GM18951 (cell line): ENCODE measurements around the gene AP3B1.

Experiments
- POLR2A ChIP-seq: IDR thresholded peaks from 4 replicates; pipeline ENCODE4 v1.6.1; 2011; ENCODE audit warnings: mild to moderate bottlenecking; ENCODE audit not compliant: insufficient read length, insufficient read depth; ENCODE audit errors: extremely low read depth
- in situ Hi-C: fragments of 300-500 bp; cut with MboI; formaldehyde crosslinking; loops from one replicate; pipeline ENCODE4 v1.12.0; 2022; ENCODE audit warnings: low sequenced_read_pairs, mixed read lengths, inconsistent platforms; ENCODE audit not compliant: unreplicated experiment

The AP3B1 gene

GRCh38 chr5:78251663-78252284 is 42.7 kb downstream of the AP3B1 start:
- TF ChIP-seq POLR2A: no peak
- in situ Hi-C loops: no loop called here

GRCh38 chr5:78245136-78245535 is 49.4 kb downstream of the AP3B1 start:
- no peak for TF ChIP-seq POLR2A
- in situ Hi-C loops: no loop called here

GRCh38 chr5:78243639-78244038 is 50.9 kb downstream of the AP3B1 start:
- in situ Hi-C loops: no loop called here
- TF ChIP-seq POLR2A: no peak

GRCh38 chr5:78243091-78243490 is 51.4 kb downstream of the AP3B1 start:
- no peak for TF ChIP-seq POLR2A
- in situ Hi-C loops: no loop called here

GRCh38 chr5:78242001-78242400 is 52.5 kb downstream of the AP3B1 start:
- TF ChIP-seq POLR2A: no peak

GRCh38 chr5:78237911-78238310 is 56.6 kb downstream of the AP3B1 start:
- in situ Hi-C loops: no loop called here
- no peak for TF ChIP-seq POLR2A

More at GRCh38 chr5:78242001-78242400, 52.5 kb downstream of the AP3B1 start:
- in situ Hi-C loops: no loop called here

- in situ Hi-C loops: no loop called here
- TF ChIP-seq POLR2A: no peak
Observed at GRCh38 chr5:78236046-78236445, 58.5 kb downstream of the AP3B1 start.

GRCh38 chr5:78235289-78235688 is 59.2 kb downstream of the AP3B1 start:
- TF ChIP-seq POLR2A: no peak
- in situ Hi-C loops: no loop called here

- no peak for TF ChIP-seq POLR2A
- in situ Hi-C loops: no loop called here
Observed at GRCh38 chr5:78234804-78235203, 59.7 kb downstream of the AP3B1 start.

- in situ Hi-C loops: no loop called here
- no peak for TF ChIP-seq POLR2A
Observed at GRCh38 chr5:78232163-78232562, 62.3 kb downstream of the AP3B1 start.

GRCh38 chr5:78224358-78224757 is 70.1 kb downstream of the AP3B1 start:
- in situ Hi-C loops: no loop called here
- no peak for TF ChIP-seq POLR2A

GRCh38 chr5:78221964-78222451 is 72.5 kb downstream of the AP3B1 start:
- in situ Hi-C loops: no loop called here

GRCh38 chr5:78221467-78221866 is 73.0 kb downstream of the AP3B1 start:
- TF ChIP-seq POLR2A: no peak
- in situ Hi-C loops: no loop called here

More at GRCh38 chr5:78221964-78222451, 72.5 kb downstream of the AP3B1 start:
- no peak for TF ChIP-seq POLR2A

GRCh38 chr5:78215972-78216371 is 78.5 kb downstream of the AP3B1 start:
- TF ChIP-seq POLR2A: no peak
- in situ Hi-C loops: no loop called here
